ENCODE data around the gene SYN1.

The SYN1 gene

DNA sequence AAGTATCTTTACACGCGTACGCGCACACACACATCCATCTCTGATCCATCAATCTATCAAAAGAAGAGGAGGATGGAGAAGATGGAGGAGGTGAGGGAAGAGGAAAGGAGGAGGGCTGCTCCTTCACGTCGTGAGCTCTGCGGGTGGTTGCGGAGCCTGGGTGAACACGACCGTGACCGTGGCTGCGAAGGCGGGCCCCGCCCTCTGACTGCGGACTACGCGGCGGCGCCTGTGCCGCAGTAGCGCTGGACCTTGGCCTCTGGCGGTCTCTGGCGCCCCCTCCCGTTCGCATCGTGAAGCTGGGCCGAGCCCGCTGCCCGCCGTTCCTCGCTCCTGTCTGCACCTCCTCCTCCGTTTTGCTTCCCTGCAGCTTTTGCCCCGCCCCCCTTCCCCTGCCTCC lies 96.4 kb downstream of the SYN1 start:
- DNase-seq (ENCODE audit: low read depth in 3 of 3): peak; percentile 56 to 65 (median 64)
